Neural progenitor cell (in vitro differentiated cells): ENCODE results near the gene PPP6R3. TPM values are rescaled to one million over a fixed set of nuclear protein-coding genes. Genes with fewer than 3 reads are reported as not detected.

Source experiments
- DNase-seq: peaks from one replicate; pipeline ENCODE4 v3.0.0-alpha.2; 2016; ENCODE audit warnings: low spot score
- H2AFZ ChIP-seq: fragments of 200-600 bp; sonication (generic); replicated peaks from 2 replicates; pipeline ENCODE4 v1.6.1; 2016; ENCODE audit warnings: antibody characterized with exemption
- H3F3A ChIP-seq: fragments of 200-600 bp; sonication (generic); 2 replicates; pipeline ENCODE4 v1.6.1; 2016; ENCODE audit warnings: antibody characterized with exemption, low read depth
- H3K27ac ChIP-seq: fragments of 200-600 bp; sonication (generic); 2 replicates; pipeline ENCODE4 v1.5.1; 2016; ENCODE audit warnings: mild to moderate bottlenecking
- H3K27me3 ChIP-seq: fragments of 200-600 bp; sonication (generic); 2 replicates; pipeline ENCODE4 v1.6.1; 2016; ENCODE audit warnings: mild to moderate bottlenecking, moderate library complexity
- H3K36me3 ChIP-seq: fragments of 200-600 bp; sonication (generic); 2 replicates; pipeline ENCODE4 v1.5.1; 2016
- H3K4me1 ChIP-seq: fragments of 200-600 bp; sonication (generic); 2 replicates; pipeline ENCODE4 v1.6.1; 2016; ENCODE audit warnings: mixed run types
- H3K4me2 ChIP-seq: fragments of 200-600 bp; sonication (generic); 2 replicates; pipeline ENCODE4 v1.6.1; 2016
- H3K4me3 ChIP-seq: fragments of 200-600 bp; sonication (generic); 2 replicates; pipeline ENCODE4 v1.5.1; 2016
- H3K79me2 ChIP-seq: fragments of 200-600 bp; sonication (generic); 2 replicates; pipeline ENCODE4 v1.6.1; 2016; ENCODE audit warnings: low read depth
- H3K9ac ChIP-seq: fragments of 200-600 bp; sonication (generic); 2 replicates; pipeline ENCODE4 v1.6.1; 2016
- H3K9me3 ChIP-seq: fragments of 200-600 bp; sonication (generic); 2 replicates; pipeline ENCODE4 v1.5.1; 2016; ENCODE audit warnings: low read depth
- H4K20me1 ChIP-seq: fragments of 200-600 bp; sonication (generic); 2 replicates; pipeline ENCODE4 v1.6.1; 2016; ENCODE audit warnings: low read depth
- H3K27ac Mint-ChIP-seq: 3 replicates; pipeline ENCODE4 v1.8.0; 2021; ENCODE audit warnings: mixed read lengths
- H3K27me3 Mint-ChIP-seq: 2 replicates; pipeline ENCODE4 v1.8.0; 2022; ENCODE audit warnings: low read depth, mild to moderate bottlenecking, inconsistent platforms, moderate library complexity, mixed read lengths; ENCODE audit not compliant: insufficient read depth
- H3K36me3 Mint-ChIP-seq: 3 replicates; pipeline ENCODE4 v1.8.0; 2021; ENCODE audit warnings: mixed read lengths
- H3K4me1 Mint-ChIP-seq: 3 replicates; pipeline ENCODE4 v1.8.0; 2021; ENCODE audit warnings: mixed read lengths
- H3K4me3 Mint-ChIP-seq: 3 replicates; pipeline ENCODE4 v1.8.0; 2021; ENCODE audit warnings: mild to moderate bottlenecking, moderate library complexity, mixed read lengths
- H3K9me3 Mint-ChIP-seq: 3 replicates; pipeline ENCODE4 v1.8.0; 2020; ENCODE audit warnings: mixed read lengths
- EZH2 ChIP-seq: fragments of 200-600 bp; sonication (generic); IDR thresholded peaks from 2 replicates; pipeline ENCODE4 v1.6.1; 2017; ENCODE audit warnings: antibody characterized with exemption, mild to moderate bottlenecking, moderate library complexity
- EZH2phosphoT487 ChIP-seq: fragments of 200-600 bp; sonication (generic); IDR thresholded peaks from 2 replicates; pipeline ENCODE4 v1.6.1; 2017; ENCODE audit warnings: antibody characterized with exemption
- total RNA-seq: library from RNA; depleted of rRNA; stranded (reverse); fragments of >200 nt; gene quantifications from 2 replicates; pipeline ENCODE4 v1.2.3, GENCODE V29; 2015; ENCODE audit warnings: low replicate concordance
- TF ChIP-seq, protein P1 (sequence below): fragments of 200-600 bp; sonication (generic); IDR thresholded peaks from 2 replicates; pipeline ENCODE4 v1.5.1; 2017; ENCODE audit warnings: antibody characterized with exemption, mild to moderate bottlenecking

PPP6R3 gene
- total RNA-seq, 1 donor from 2014 or later = 197 TPM

DNA sequence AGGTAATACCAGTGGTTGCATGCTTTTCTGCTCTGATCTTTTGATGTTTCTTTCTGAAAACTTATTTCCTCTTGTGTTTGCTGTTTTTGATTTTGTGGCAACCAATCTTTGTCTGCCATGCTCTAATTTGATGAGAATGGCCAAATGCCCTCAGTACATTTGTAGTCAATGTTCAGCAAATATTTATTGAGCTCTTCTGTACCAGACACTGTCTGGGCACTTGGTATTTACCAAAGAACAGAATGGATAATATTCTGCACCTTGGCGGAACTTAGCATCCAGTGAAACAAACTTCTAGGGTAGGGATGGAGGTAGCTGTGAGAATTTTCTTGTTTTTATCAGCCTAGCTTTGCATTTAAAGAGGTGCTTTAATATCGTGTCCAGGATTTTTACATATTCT lies 19.6 kb downstream of the PPP6R3 start:
- Mint-ChIP-seq H3K4me3 (no peak overlapping the region), H3K9me3 (peaks cover 74% of the 10 kb centered on the region), H3K4me1 (no peaks in the 10 kb centered on the region), H3K27ac (no peak overlapping the region), H3K27me3 (peaks cover 2% of the 10 kb centered on the region), H3K36me3 (peaks cover 61% of the 10 kb centered on the region)
- no peak overlapping the region for H2AFZ ChIP-seq
- H3K27me3 ChIP-seq = no peaks in the 10 kb centered on the region
- no peak overlapping the region for H3K27ac ChIP-seq
- H3K9ac ChIP-seq = no peak overlapping the region
- no peaks in the 10 kb centered on the region for H3K4me1 ChIP-seq
- peaks cover 13% of the 10 kb centered on the region for H3F3A ChIP-seq
- no peak for DNase-seq
- H3K9me3 ChIP-seq = no peaks in the 10 kb centered on the region
- no peaks in the 10 kb centered on the region for H3K36me3 ChIP-seq
- H3K4me2 ChIP-seq = no peak overlapping the region
- peaks cover 62% of the 10 kb centered on the region for H4K20me1 ChIP-seq
- H3K79me2 ChIP-seq = peaks cover 98% of the 10 kb centered on the region
- TF ChIP-seq, protein P1, sequence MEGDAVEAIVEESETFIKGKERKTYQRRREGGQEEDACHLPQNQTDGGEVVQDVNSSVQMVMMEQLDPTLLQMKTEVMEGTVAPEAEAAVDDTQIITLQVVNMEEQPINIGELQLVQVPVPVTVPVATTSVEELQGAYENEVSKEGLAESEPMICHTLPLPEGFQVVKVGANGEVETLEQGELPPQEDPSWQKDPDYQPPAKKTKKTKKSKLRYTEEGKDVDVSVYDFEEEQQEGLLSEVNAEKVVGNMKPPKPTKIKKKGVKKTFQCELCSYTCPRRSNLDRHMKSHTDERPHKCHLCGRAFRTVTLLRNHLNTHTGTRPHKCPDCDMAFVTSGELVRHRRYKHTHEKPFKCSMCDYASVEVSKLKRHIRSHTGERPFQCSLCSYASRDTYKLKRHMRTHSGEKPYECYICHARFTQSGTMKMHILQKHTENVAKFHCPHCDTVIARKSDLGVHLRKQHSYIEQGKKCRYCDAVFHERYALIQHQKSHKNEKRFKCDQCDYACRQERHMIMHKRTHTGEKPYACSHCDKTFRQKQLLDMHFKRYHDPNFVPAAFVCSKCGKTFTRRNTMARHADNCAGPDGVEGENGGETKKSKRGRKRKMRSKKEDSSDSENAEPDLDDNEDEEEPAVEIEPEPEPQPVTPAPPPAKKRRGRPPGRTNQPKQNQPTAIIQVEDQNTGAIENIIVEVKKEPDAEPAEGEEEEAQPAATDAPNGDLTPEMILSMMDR = no peak
- no peak for TF ChIP-seq EZH2
- TF ChIP-seq EZH2phosphoT487 = no peak
- H3K4me3 ChIP-seq = no peak overlapping the region

DNA sequence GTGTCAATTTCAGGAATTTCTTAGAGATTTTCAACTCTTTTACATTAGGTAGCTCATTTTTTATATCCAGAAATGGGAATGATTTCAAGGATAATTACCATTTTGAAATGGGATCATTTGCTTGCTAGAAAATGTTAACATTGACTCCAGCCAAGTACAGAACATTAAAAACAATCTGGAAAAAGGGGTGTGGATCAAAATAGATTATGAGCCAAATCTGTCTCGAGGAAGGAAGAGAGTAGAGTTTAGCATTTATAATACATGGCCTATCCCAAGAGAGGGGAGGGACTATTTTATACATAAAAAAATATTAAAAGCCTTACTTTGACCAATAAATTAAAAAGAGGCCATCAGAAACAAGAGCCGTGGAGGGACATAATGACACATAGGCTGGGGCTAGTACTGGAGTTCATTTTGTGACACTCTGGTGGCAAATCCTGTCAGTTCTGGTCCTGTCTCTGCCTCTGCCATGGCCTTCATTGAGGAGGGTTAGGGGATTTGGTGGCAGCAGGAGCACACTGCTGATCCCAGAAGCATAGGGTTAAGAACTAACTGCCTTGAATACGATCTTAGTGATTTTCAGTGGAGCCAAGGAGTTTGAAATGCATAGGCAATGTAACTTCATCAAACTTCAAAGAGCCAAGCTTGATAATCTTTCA lies 20.4 kb downstream of the PPP6R3 start:
- no peaks in the 10 kb centered on the region for H3K36me3 ChIP-seq
- no peak overlapping the region for H3K9ac ChIP-seq
- no peaks in the 10 kb centered on the region for H3K4me1 Mint-ChIP-seq
- no peaks in the 10 kb centered on the region for H3K27me3 ChIP-seq
- H3K79me2 ChIP-seq = peaks cover 100% of the 10 kb centered on the region
- H2AFZ ChIP-seq = no peak overlapping the region
- no peak overlapping the region for H3K4me3 Mint-ChIP-seq
- H3K4me2 ChIP-seq = no peak overlapping the region
- H4K20me1 ChIP-seq = peaks cover 62% of the 10 kb centered on the region
- H3K27ac ChIP-seq = no peak overlapping the region
- no peaks in the 10 kb centered on the region for H3K4me1 ChIP-seq
- peaks cover 74% of the 10 kb centered on the region for H3K9me3 Mint-ChIP-seq
- peaks cover 13% of the 10 kb centered on the region for H3F3A ChIP-seq
- H3K9me3 ChIP-seq = no peaks in the 10 kb centered on the region
- TF ChIP-seq EZH2phosphoT487 (no peak), EZH2 (no peak)
- TF ChIP-seq, protein P1 = no peak
- no peak overlapping the region for H3K4me3 ChIP-seq
- peaks cover 63% of the 10 kb centered on the region for H3K36me3 Mint-ChIP-seq
- H3K27ac Mint-ChIP-seq = no peak overlapping the region
- peaks cover 2% of the 10 kb centered on the region for H3K27me3 Mint-ChIP-seq
- DNase-seq = no peak

DNA sequence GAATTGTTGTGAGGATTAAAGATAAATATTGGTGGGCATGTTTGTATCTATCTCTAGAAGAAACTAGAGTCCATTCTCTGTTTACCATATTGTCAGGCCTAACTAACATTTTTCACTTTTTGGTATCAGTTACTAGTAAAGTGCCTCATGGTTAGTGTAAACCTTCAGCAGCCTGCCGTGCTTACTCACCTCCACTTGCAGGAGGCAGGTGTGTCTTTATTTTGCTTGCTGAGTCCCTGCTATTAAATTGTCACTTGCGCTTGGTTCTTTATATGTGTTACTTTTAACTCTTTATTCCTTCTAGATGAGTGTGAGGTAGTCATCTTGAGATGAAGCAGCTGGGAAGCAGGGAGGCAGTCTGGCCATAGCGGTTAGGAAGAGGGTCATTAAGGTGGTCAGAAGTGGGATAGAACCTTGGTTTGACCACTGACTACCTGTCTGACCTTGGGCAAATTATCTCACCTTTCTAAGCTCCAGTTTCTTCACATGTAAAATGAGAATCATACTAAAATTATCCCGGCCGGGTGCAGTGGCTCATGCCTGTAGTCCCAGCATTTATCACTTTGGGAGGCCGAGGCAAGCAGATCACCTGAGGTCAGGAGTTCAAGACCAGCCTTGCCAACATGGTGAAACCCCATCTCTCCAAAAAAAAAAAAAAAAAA lies 21.2 kb downstream of the PPP6R3 start:
- peaks cover 100% of the 10 kb centered on the region for H3K79me2 ChIP-seq

More for the DNA sequence above, 21.2 kb downstream of the PPP6R3 start:
- Histone ChIP-seq H3K27ac (no peak overlapping the region), H3K27me3 (no peaks in the 10 kb centered on the region), H4K20me1 (peaks cover 64% of the 10 kb centered on the region), H3K9ac (no peak overlapping the region), H3K4me2 (no peak overlapping the region), H3K4me3 (no peak overlapping the region), H2AFZ (no peak overlapping the region), H3K4me1 (no peaks in the 10 kb centered on the region), H3F3A (peaks cover 13% of the 10 kb centered on the region), H3K36me3 (no peaks in the 10 kb centered on the region), H3K9me3 (no peaks in the 10 kb centered on the region)
- TF ChIP-seq, protein P1 = no peak
- TF ChIP-seq EZH2 (no peak), EZH2phosphoT487 (no peak)
- Mint-ChIP-seq H3K9me3 (peaks cover 79% of the 10 kb centered on the region), H3K36me3 (peaks cover 68% of the 10 kb centered on the region), H3K27ac (no peak overlapping the region), H3K27me3 (peaks cover 2% of the 10 kb centered on the region), H3K4me3 (no peak overlapping the region), H3K4me1 (no peaks in the 10 kb centered on the region)
- no peak for DNase-seq
